Peyer's patch (tissue), 4 donors: ENCODE data around the gene MEPCE. TPM values are rescaled to one million over a fixed set of nuclear protein-coding genes. Genes with fewer than 3 reads are reported as not detected.
"Not testable (repeated sequence)": the region's sequence is repeated elsewhere in the genome, so short reads cannot be mapped to it uniquely, and the experiment has no call there.

Experiments used
- DNase-seq, 3 donors: peaks; one replicate each; pipeline ENCODE4 v3.0.0-alpha.2; 2017 to 2019
- H3K27ac ChIP-seq, 4 donors: fragments of 200-600 bp; sonication (generic); one replicate each; pipeline ENCODE4 v1.5.1; 2016 to 2019
- H3K27me3 ChIP-seq, 2 donors: fragments of 200-600 bp; sonication (generic); one replicate each; pipeline ENCODE4 v1.5.1; 2019
- H3K36me3 ChIP-seq, 3 donors: fragments of 200-600 bp; sonication (generic); one replicate each; pipeline ENCODE4 v1.5.1; 2016 to 2019
- H3K4me1 ChIP-seq, 4 donors: fragments of 200-600 bp; sonication (generic); one replicate each; pipeline ENCODE4 v1.5.1; 2016 to 2019
- H3K4me3 ChIP-seq, 4 donors: fragments of 200-600 bp; sonication (generic); 1 replicate in 3 of 4; 2 replicates in 1 of 4; pipeline ENCODE4 v1.5.1; 2016 to 2019; ENCODE audit warnings: mild to moderate bottlenecking in 1 of 4
- H3K9me3 ChIP-seq, 4 donors: fragments of 200-600 bp; sonication (generic); one replicate each; pipeline ENCODE4 v1.5.1; 2016 to 2019; ENCODE audit warnings: mild to moderate bottlenecking in 1 of 4
- POLR2A ChIP-seq, 2 donors: fragments of 450-650 bp; IDR thresholded peaks; one replicate each; pipeline ENCODE4 v1.5.1; 2017; ENCODE audit warnings: antibody characterized with exemption in 2 of 2, mild to moderate bottlenecking in 2 of 2, moderate library complexity in 2 of 2
- total RNA-seq, 4 donors: library from RNA; depleted of rRNA; stranded (reverse); fragments of >200 nt; gene quantifications; one replicate each; pipeline ENCODE4 v1.1.0, GENCODE V29; 2016
- TF ChIP-seq, protein P1 (sequence below), 6 experiments: fragments of 450-650 bp in 4 of 6; fragments of 200-600 bp in 2 of 6; sonication (generic) in 1 of 6; IDR thresholded peaks; one replicate each; pipeline ENCODE4 v1.5.1; 2017 to 2019; ENCODE audit warnings: antibody characterized with exemption in 6 of 6, mild to moderate bottlenecking in 3 of 6, moderate library complexity in 1 of 6

Gene MEPCE
- total RNA-seq, 4 donors from 2014 or later = 17.3 to 46.3 (median 32.2) TPM

DNA sequence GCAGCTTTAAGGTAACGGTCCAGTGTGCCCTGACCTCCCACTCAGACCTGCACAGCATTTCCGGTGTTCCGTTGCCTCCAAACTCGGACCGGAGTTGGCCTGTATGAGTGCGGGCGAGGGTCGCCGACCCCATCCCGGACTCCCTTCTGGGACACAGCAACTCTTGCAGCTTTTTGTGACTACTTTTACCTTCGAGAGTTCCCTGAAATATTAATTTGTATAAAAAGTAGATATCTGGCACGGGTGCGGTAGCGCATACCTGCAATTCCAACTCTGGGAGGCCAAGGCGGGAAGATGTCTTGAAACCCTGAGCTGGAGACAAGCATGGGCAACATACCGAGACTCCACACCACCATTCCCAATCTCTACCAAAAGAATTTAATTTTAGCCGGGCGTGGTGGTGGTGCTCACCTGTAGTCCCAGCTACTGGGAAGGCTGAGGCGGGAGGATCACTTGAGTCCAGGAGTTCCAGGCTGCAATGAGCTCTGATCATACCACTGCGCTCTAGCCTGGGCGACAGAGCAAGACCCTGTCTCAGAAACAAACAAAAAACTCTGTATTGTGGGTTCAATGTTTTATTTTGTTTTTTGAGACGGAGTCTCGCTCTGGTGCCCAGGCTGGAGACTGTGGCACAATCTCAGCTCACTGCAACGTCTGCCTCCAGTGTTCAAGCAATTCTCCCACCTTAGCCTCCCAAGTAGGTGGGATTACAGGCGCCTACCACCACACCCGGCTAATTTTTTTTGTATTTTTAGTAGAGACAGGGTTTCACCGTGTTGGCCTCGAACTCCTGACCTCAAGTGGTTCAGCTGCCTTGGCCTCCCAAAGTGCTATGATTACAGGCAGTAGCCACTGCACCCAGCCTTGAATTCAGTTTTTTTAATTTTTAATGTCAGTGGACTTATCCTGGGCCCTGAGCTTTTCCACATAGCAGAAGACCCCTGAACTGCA lies 7.8 kb downstream of the MEPCE start:
- peaks cover 0 to 20% (median 7%) of the 10 kb centered on the region in 4 donors for H3K4me1 ChIP-seq
- peak overlapping the region in 3 of 4 donors; percentile 98 for H3K27ac ChIP-seq
- H3K27me3 ChIP-seq = no peaks in the 10 kb centered on the region
- H3K36me3 ChIP-seq = peaks cover 0 to 25% (median 0%) of the 10 kb centered on the region in 3 donors
- H3K9me3 ChIP-seq = no peaks in the 10 kb centered on the region
- TF ChIP-seq, protein P1, sequence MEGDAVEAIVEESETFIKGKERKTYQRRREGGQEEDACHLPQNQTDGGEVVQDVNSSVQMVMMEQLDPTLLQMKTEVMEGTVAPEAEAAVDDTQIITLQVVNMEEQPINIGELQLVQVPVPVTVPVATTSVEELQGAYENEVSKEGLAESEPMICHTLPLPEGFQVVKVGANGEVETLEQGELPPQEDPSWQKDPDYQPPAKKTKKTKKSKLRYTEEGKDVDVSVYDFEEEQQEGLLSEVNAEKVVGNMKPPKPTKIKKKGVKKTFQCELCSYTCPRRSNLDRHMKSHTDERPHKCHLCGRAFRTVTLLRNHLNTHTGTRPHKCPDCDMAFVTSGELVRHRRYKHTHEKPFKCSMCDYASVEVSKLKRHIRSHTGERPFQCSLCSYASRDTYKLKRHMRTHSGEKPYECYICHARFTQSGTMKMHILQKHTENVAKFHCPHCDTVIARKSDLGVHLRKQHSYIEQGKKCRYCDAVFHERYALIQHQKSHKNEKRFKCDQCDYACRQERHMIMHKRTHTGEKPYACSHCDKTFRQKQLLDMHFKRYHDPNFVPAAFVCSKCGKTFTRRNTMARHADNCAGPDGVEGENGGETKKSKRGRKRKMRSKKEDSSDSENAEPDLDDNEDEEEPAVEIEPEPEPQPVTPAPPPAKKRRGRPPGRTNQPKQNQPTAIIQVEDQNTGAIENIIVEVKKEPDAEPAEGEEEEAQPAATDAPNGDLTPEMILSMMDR (IDR thresholded peaks at IDR 0.05) = no peak
- no peak for TF ChIP-seq POLR2A (IDR thresholded peaks at IDR 0.05)
- peak in 1 of 3 donors; percentile 57 for DNase-seq
- peak overlapping the region in 2 of 4 donors; percentile 87 to 95 for H3K4me3 ChIP-seq

DNA sequence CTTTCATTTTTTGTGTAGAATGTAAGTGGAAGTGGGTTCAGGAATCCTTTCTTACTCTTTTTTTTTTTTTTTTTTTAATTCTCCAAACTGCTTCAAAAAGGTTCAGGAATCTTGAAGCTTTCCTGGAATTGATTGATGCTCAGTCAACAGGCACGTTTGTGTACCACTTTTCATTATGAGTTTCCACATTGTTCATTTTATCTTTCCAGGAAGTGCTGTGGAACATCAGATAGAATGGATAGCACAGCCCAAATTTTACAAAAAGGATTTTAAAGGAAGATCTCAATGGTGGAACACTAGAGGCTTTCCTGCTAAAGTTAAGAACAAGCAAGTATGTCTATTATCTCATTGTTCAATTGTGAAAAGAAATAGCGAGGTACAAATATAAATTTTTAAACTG lies 8.5 kb downstream of the MEPCE start:
- Histone ChIP-seq H3K4me3 (no peak overlapping the region), H3K27ac (no peak overlapping the region), H3K4me1 (peaks cover 0 to 18% (median 7%) of the 10 kb centered on the region in 4 donors), H3K36me3 (peaks cover 0 to 17% (median 0%) of the 10 kb centered on the region in 3 donors), H3K27me3 (no peaks in the 10 kb centered on the region), H3K9me3 (no peaks in the 10 kb centered on the region)
- TF ChIP-seq POLR2A (IDR thresholded peaks at IDR 0.05) = no peak
- TF ChIP-seq, protein P1 (IDR thresholded peaks at IDR 0.05) = no peak
- DNase-seq = no peak

DNA sequence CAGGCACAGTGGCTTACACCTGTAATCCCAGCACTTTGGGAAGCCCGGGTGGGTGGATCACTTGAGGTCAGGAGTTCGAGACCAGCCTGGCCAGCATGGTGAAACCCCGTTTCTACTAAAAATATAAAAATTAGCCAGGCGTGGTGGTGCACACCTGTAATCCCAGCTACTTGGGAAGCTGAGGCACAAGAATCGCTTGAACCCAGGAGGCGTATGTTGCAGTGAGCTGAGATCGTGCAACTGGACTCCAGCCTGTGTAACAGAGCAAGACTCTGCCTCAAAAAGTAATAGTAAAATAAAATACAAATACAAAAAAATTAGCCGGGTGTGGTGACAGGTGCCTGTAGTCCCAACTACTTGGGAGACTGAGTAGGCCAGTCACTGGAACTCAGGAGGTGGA lies 9.1 kb downstream of the MEPCE start:
- H3K9me3 ChIP-seq, H3K4me3 ChIP-seq, H3K27me3 ChIP-seq, H3K27ac ChIP-seq: not testable (repeated sequence)
- DNase-seq = peak in 1 of 3 donors; percentile 24
- H3K4me1 ChIP-seq = peaks cover 0 to 15% (median 7%) of the 10 kb centered on the region in 4 donors
- H3K36me3 ChIP-seq = peaks cover 0 to 11% (median 0%) of the 10 kb centered on the region in 3 donors

GRCh38 chr7:100439244-100439643 lies 9.6 kb downstream of the MEPCE start:
- H3K4me3 ChIP-seq, H3K36me3 ChIP-seq, H3K27me3 ChIP-seq, H3K9me3 ChIP-seq: not testable (repeated sequence)
- peaks cover 0 to 16% (median 7%) of the 10 kb centered on the region in 4 donors for H3K4me1 ChIP-seq
- peak overlapping the region in 2 of 4 donors; percentile 10 to 31 for H3K27ac ChIP-seq
- peak in 1 of 3 donors; percentile 11 for DNase-seq

GRCh38 chr7:100441641-100442535 lies 12.3 kb downstream of the MEPCE start:
- peak in 2 of 3 donors; percentile 30 to 44 for DNase-seq
- Histone ChIP-seq H3K36me3 (no peaks in the 10 kb centered on the region), H3K27me3 (no peaks in the 10 kb centered on the region), H3K4me1 (peaks cover 0 to 20% (median 6%) of the 10 kb centered on the region in 4 donors), H3K4me3 (no peak overlapping the region), H3K9me3 (no peaks in the 10 kb centered on the region), H3K27ac (no peak overlapping the region)
- TF ChIP-seq POLR2A (IDR thresholded peaks at IDR 0.05) = no peak
- TF ChIP-seq, protein P1 (IDR thresholded peaks at IDR 0.05) = no peak

GRCh38 chr7:100443096-100443840 lies 13.6 kb downstream of the MEPCE start:
- TF ChIP-seq, protein P1 (IDR thresholded peaks at IDR 0.05) = no peak
- no peak for TF ChIP-seq POLR2A (IDR thresholded peaks at IDR 0.05)
- H3K36me3 ChIP-seq = no peaks in the 10 kb centered on the region
- peaks cover 0 to 20% (median 6%) of the 10 kb centered on the region in 4 donors for H3K4me1 ChIP-seq
- no peaks in the 10 kb centered on the region for H3K27me3 ChIP-seq
- no peak overlapping the region for H3K27ac ChIP-seq
- peak in 1 of 3 donors; percentile 7 for DNase-seq
- H3K4me3 ChIP-seq = no peak overlapping the region
- no peaks in the 10 kb centered on the region for H3K9me3 ChIP-seq
